OCI-LY1 (cell line): ENCODE results near the gene ATG9B.

Experiments
- EZH2 ChIP-seq: fragments of 200-600 bp; sonication (generic), shearing (Covaris generic); IDR thresholded peaks from 2 replicates; pipeline ENCODE4 v1.8.0; 2017; ENCODE audit warnings: borderline replicate concordance, mixed run types, mild to moderate bottlenecking, antibody characterized with exemption, low read length, moderate library complexity, mixed read lengths
- TF ChIP-seq, protein P1 (sequence below): fragments of 200-600 bp; sonication (generic), shearing (Covaris generic); IDR thresholded peaks from 2 replicates; pipeline ENCODE4 v1.5.1; 2017; ENCODE audit warnings: mild to moderate bottlenecking, antibody characterized with exemption, low read length, moderate library complexity, mixed read lengths

GRCh38 chr7:151065516-151065915, 41.2 kb upstream of the ATG9B start:
- TF ChIP-seq, protein P1, sequence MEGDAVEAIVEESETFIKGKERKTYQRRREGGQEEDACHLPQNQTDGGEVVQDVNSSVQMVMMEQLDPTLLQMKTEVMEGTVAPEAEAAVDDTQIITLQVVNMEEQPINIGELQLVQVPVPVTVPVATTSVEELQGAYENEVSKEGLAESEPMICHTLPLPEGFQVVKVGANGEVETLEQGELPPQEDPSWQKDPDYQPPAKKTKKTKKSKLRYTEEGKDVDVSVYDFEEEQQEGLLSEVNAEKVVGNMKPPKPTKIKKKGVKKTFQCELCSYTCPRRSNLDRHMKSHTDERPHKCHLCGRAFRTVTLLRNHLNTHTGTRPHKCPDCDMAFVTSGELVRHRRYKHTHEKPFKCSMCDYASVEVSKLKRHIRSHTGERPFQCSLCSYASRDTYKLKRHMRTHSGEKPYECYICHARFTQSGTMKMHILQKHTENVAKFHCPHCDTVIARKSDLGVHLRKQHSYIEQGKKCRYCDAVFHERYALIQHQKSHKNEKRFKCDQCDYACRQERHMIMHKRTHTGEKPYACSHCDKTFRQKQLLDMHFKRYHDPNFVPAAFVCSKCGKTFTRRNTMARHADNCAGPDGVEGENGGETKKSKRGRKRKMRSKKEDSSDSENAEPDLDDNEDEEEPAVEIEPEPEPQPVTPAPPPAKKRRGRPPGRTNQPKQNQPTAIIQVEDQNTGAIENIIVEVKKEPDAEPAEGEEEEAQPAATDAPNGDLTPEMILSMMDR = no peak
- no peak for TF ChIP-seq EZH2
